T-helper 1 cell treated with Interleukin-12 subunit alpha and Interleukin-12 subunit beta and Interleukin-4 antibody, amounts not matched to agents 30 ng/mL and 1 ng/mL, for 36 hours (primary cell): Measurements from ENCODE around the gene GTF2IRD1. TPM values are rescaled to one million over a fixed set of nuclear protein-coding genes. Genes with fewer than 3 reads are reported as not detected.
"Not testable (repeated sequence)": the region's sequence is repeated elsewhere in the genome, so short reads cannot be mapped to it uniquely, and the experiment has no call there.

Experiments used
- intact Hi-C: fragments of 100-400 bp; cut with micrococcal nuclease; formaldehyde crosslinking; loops from one replicate; pipeline ENCODE4 v1.15.1; 2024
- total RNA-seq: library from RNA; stranded (reverse); gene quantifications from 2 replicates; pipeline ENCODE4 v1.2.3, GENCODE V29; 2022

The GTF2IRD1 gene
- total RNA-seq, 1 donor from 2014 or later, result 0.69 TPM

DNA sequence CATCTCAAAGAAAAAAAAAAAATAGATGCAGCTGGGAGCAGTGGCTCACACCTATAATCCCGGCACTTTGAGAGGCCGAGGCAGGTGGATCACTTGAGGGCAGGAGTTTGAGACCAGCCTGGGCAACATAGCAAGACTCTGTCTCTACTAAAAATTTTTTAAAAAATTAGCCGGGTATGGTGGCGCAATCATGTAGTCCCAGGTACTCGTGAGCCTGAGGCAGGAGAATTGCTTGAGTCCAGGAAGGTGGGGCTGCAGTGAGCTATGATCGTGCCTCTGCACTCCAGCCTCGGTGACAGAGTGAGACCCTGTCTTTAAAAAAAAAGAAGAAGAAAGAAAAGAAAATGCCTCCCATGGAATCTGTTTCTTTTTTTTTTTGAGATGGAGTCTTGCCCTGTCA lies 31.9 kb downstream of the GTF2IRD1 start:
- intact Hi-C loops, result no loop called here

DNA sequence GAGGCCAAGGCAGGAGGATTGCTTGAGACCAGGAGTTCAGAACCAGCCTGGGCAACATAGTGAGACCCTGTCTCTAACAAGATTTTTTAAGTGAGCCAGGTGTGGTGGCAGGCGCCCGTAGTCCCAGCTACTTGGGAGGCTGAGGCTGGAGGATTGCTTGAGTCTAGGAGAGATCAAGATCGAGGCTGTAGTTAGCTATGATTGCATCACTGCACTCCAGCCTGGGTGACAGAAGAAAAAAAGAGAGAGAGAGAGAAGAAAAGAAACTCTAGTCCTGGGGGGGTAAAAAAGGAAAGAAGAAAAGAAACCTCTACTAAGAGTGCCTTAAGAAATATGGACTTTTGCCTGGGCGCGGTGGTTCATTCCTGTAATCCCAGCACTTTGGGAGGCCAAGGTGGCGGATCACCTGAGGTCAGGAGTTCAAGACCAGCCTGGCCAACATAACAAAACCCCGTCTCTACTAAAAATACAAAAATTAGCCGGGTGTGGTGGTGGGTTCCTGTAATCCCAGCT lies 34.9 kb downstream of the GTF2IRD1 start:
- intact Hi-C loops, result not testable (repeated sequence)

DNA sequence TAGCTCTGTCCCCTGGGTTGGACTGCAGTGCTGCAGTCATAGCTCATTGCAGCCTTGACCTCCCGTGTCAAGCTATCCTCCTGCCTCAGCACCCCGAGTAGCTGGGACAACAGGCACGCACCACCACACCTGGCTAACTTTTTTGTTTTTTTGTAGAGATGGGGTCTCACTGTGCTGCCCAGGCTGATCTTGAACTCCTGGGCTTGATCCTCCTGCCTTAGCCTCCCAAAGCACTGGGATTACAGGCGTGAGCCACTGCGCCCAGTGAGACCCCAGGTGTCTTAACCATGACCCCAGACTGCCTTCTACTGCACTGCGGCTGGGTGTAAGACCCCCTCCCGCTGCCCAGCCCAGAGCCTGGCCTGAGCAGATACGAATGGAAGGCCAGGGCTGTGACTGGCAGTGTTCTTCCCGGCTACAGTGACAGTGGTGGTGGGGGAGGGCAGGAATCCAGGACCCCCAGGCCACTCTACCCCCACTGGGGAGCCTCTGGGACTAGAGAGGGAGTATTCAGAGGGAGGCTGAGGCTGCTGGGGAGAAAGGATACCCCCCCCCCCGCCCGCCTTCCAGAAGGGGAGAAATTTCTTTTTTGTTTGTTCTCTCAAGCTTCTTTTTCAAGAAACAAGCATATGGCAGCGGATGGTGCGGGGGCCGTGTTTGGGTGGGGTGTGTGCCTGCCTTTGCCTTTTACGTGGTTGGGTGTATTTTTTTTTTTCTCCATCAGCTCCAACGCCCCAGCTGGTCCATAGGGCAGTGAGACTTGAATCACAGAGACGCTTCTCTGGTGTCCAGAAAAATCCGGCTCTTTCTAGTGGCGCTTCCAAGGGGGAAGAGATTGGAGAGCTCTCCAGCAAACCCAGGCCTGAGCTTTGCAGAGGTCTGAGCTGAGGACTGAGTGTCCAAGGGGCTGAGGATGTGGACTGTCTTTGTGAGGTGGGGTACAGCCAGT lies 36.6 kb downstream of the GTF2IRD1 start:
- intact Hi-C loops, result no loop called here

DNA sequence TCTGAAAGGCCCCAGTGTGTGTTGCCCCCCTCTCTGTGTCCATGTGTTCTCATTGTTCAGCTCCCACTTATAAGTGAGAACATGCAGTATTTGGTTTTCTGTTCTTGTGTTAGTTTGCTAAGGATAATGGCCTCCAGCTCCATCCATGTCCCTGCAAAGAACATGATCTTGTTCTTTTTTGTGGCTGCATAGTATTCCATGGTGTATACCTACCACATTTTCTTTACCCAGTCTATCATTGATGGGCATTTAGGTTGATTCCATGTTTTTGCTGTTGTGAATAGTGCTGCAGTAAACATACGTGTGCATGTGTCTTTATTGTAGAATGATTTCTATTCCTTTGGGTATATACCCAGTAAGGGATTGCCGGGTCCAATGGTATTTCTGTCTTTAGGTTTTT lies 37.8 kb downstream of the GTF2IRD1 start:
- intact Hi-C loops, result not testable (repeated sequence)

DNA sequence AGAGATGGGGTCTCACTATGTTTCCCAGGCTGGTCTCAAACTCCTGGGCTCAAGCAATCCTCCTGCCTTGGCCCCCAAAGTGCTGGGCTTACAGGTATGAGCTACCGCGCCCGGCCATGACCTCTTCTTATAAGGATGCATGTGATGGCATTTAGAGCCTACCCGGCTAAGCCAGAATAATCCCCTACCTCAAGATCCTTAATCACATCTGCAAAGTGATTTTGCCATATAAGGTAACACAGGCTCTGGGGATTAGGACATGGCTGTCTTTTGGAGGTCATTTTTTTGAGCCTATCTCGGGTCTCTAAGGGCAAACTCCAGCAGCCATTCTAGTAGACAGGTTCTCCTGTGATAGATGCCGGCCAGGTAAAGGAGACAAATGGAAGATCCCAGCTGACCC lies 39.6 kb downstream of the GTF2IRD1 start:
- intact Hi-C loops, result no loop called here

DNA sequence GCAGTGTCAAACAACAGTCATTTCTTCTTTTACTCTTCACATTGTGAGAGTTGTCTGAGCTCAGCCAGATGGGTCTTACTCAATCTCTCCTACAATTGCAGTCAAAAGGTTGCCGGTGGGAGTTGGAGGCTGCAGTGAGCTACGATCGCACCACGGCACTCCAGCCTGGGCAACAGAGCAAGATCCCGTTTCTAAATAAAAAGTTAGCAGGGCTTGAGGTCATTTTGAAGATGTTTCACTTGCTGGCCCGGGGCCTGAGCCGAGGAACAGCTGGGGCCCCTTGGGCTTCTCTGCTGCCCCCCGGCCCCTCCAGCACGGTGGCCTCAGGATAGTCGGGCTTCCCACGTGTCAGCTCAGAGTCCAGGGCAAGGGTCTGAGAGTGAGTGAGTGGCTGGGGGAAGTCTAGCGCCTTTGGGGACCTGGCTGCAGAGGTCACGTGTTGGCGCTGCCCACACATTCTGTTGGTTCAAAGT lies 40.4 kb downstream of the GTF2IRD1 start:
- intact Hi-C loops, result no loop called here

DNA sequence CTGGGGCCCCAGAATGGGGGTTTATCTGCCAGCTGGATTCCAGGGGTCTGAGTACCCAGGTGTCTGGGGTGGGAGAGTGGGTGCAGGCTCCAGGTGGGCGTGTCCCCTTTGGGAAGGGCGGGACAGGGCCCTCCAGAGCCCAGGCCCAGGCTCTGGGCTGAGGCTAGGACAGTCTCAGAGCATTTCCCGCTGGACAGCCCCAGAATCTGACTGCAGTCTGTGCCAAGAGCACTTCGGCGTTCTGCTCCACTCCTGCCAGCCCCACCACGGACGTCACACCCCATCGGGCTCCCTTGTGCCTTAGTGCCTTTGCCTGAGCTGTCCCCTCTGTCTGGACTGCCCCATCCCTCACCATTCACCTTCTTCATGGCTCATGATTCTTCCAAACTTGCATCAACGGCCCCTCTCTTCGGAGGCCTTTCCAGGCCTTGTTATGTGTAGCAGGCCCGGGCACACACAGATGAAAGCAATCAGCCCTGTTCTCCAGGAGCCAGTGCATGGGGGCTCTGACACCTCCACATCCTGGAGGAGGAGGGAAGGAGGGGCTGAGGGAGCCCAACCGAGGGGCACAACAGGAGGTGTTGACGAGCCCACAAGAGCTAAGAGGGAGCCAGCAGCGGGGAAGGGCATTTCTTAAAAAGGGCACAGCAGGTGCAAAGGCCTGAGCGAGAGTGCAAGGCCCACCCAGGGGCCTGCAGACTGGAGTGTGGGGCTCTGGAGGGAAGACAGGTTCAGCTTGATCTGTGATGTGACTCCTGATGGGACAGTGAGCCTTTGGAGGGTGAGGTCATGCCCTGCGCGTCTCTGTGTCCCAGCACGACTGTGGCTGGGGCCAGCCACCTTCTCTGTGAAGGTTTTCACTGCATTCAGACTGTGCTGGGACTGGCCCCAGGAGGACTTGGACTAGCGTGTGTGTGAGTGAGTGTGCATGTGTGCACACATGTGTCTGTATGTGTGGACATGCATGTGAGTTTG lies 41.7 kb downstream of the GTF2IRD1 start:
- intact Hi-C loops, result no loop called here

DNA sequence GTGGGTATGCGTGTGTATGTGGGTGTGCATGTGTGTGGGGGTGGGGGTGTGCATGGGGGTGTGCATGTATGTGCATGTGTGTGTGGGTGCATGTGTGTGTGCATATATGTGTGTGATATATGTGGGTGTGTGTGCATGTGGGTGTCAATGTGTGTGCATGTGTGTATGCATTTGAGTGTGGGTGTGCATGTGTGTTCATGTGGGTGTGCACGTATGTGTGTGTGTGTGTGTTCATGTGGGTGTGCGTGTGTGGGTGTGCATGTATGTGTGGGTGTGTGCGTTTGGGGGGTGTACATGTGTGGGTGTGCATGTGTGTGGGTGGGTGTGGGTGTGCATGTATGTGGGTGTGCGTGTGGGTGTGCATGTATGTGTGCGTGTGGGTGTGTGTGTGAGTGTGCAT lies 42.6 kb downstream of the GTF2IRD1 start:
- intact Hi-C loops, result no loop called here

DNA sequence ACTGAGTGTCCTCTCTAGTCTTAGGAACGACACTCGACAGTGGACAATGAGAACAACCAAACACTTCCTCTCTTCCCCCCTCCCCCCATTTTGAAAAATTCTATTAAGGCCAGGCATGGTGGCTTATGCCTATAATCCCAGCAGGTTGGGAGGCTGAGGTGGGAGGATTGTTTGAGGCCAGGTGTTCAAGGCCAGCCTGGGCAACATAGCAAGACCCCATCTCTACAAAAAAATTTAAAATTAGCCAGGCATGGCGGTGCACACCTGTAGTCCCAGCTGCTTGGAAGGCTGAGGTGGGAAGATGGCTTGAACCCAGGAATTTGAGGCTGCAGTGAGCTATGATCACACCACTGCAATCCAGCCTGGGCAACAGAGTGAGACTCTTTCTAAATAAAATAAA lies 43.1 kb downstream of the GTF2IRD1 start:
- intact Hi-C loops, result not testable (repeated sequence)

DNA sequence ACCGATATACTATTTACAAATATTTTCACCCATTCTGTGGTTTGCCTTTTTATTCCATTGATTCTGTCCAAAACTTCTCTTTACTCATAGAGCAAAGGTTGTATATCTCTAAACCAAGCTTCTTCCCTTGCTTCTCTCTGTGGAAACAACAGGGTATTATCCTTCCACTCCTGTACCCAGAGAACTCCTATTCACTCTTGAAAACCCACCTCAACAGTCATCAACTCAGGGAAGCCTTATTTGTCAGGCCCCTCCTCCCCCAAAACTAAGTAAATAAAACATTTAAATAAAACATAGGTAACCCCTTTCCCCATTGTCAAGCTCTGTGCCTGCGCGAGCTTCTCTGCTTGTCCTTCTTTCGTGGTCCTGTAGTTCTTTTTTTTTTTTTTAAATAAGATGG lies 44.6 kb downstream of the GTF2IRD1 start:
- intact Hi-C loops, result no loop called here

DNA sequence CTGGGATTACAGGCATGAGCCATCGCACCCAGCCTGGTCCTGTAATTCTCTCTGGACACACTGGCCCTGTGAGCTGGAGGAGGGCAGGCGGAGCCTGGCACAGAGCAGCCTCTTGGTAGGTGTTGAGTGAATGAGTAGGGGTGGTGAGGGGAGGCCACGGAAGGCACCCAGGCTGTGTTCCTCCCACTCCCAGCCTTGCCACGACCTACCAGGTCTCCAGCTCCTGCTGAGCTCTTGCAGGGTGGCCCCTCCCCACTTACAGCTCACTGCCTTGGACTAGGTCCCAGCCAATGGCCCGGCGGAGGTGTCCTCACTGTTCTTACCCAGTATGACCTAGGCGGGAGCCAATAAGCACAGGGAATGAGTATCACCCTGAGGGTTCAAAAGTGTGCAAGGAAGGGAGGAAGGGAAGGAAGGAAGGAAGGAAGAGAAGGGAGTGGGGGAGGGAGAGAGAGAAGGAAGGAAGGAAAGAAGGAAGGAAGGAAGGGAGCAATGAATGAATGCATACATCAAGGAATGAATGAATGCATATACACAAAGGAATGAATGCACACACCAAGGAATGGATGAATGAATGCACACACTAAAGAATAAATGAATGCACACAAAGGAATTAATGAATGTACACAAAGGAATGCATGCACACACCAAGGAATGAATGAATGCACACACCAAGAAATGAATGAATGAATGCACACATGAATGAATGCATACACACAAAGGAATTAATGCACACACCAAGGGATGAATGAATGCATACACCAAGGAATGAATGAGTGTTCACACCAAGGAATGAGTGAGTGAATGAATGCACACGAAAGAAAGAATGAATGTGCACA lies 45.5 kb downstream of the GTF2IRD1 start:
- intact Hi-C loops, result no loop called here

DNA sequence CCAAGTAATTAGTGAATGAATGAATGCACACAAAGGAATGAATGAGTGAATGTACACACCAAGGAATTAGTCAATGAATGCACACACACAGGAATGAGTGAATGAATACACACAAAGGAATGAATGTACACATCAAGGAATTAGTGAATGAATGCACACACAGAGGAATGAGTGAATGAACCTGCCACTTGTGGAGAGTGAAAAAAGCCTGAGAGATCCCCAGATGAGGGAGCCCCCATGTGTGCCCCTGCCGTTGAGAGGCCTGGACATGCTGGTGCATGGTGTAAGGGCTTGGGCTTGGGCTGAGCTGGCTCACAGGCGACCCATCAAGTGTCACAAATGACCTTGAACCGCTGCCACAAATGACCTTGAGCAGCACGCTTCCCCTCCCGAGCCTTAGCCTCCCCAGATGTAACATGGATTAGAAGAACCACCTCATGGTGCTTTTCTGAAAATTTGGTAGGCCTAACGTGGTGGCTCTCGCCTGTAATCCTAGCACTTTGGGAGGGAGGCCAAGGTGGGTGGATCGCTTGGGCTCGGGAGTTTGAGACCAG lies 46.2 kb downstream of the GTF2IRD1 start:
- intact Hi-C loops, result no loop called here

DNA sequence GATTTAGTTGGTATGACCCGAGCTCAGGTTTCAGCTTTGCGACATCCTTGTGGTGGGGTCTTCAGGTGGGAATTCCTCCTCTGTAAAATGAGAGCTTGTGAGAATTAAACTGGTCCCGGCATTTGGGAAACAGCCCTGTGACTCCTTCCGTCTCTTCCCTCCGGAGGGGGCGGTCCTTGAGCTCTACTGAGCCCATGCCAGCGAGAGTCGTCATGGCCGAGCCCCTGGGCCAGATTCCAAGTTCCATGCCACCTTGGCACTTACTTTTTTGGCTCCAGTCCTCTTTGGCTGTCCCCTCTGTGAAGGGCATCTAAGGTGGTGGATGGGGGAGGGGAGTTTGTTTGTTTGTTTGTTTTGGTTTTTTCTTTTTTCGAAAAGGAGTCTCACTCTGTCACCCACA lies 47.6 kb downstream of the GTF2IRD1 start:
- intact Hi-C loops, result no loop called here

DNA sequence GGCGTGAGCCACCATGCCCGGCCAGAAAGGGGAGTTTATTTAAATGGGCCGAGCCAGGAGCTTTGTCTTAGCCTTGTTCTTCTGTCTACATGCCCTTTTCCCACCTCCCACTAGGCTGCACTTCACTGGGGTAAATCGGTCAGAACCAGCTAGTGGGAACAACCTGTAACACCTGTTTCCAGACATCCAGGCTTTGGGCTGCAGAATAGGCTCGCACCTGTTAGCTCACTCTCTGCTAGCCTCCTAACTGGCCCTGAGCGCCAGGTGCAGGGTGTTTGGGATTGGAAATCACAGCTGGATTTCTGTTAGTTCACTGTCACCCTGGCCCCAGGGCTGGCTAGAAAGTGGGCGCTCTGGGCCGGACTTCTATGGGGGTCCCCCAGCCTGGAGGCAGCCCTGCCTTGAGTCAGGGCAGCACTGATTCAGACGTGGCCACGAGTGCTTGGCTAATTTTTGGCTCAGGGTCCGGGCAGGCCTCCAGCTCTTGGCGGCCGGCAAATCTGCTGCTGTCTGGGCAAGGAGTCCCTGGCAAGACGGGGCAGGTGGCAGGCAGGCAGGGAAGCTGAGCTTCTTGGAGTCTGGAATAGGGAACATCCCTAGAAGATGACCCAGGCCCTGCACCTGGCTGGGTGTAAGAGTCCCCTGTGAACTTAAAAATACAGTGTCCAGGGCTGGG lies 48.6 kb downstream of the GTF2IRD1 start:
- intact Hi-C loops, result no loop called here

DNA sequence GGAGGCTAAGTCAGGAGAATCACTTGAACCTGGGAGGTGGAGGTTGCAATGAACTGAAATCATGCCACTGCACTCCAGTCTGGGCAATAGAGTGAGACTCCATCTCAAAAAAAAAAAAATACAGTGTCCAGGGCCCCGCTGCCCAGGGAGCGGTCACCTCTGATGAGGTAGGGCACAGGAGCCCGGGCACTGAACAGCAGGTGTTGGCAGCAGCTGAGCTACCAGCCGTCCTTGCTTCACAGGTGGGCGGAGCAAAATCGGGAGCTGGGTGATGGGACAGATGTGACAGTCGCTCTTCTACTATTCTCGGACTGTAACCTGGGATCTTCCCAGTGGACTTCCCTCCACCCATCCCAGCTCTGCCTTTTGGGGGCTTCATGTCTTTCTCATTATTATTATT lies 49.4 kb downstream of the GTF2IRD1 start:
- intact Hi-C loops, result no loop called here

DNA sequence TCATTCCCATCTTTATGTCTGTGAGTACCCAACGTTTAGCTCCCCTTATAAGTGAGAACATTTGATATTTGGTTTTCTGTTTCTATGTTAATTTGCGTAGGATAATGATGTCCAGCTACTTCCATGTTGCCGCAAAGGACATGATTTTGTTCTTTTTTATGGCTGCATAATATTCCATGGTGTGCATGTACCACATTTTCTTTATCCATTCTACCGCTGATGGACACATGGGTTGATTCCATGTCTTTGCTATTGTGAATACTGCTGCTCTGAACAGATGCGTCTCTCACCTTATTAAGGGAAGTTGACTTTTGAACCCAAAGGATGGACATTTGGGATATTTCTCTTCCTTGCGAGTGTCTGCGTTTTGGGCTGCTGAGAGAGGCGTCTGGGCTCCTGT lies 50.2 kb downstream of the GTF2IRD1 start:
- intact Hi-C loops, result no loop called here

DNA sequence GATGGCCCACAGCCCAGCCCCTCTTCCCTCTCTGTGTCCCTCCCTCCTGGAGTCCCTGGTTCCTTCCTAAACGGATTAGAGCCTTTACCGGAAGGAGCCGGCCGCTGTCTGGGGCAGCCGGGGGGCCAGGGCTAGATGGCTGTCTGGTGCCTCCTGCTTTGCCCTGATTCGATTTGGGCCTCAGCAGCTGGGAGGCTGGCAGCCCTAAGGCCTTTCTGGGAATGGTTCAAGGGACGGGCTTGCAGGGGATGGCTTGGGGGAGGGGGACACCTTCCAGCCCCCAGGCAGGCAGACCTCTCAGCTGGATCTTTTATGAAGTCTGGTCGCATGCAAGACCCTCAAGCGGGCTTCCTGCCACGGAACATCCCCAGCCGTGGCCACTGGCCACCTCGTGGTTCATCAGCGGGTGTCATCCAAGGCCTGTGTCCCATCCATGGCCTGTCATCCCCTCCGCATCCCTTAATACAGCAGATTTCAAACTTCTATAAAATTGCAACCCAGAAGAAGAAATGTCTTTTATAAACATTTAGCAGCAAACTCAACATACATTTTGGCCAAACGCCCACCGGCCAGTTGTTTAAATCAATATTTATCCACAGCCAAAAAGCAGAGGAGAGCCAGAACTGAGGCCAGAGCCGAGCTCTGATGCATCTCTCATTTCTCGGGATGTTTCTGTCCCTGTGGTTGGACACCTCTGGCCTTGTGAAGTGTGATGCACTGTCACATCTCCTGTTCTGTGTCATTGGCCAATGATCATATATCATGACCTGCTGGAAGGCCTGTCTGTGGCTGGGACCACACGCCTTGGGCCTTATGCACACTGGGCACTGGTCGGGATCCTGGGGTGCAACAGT lies 52.0 kb downstream of the GTF2IRD1 start:
- intact Hi-C loops, result no loop called here

DNA sequence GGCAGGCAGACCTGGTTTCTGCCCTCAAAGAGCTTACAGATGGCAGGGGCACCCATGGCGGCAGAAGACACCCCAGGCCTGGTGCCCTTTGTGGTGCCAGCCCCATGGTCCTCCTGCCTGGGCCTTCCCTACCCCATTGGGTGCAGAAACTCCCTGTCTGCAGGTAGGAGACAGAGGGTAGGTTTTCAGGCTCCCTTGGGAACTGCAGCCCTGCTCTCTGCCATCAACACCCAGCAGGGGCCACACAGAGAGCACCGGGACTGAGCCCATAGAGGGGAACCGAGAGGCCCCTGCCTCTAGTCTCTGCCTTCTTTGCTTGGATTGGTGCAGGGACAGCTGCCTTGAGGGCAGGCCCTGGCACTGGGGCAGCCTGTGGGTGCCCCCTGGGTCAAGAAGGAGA lies 52.6 kb downstream of the GTF2IRD1 start:
- intact Hi-C loops, result no loop called here
